DMS153 treated with DMSO at 0.1 percent for 48 hours (cell line): Measurements from ENCODE around the gene RBM20.
"Not testable (repeated sequence)": the region's sequence is repeated elsewhere in the genome, so short reads cannot be mapped to it uniquely, and the experiment has no call there.

ENCODE experiments used
- DNase-seq: peaks from one replicate; lab custom pipeline; 2025; ENCODE audit not compliant: unreplicated experiment; lab: John Stamatoyannopoulos, UW

The RBM20 gene

DNA sequence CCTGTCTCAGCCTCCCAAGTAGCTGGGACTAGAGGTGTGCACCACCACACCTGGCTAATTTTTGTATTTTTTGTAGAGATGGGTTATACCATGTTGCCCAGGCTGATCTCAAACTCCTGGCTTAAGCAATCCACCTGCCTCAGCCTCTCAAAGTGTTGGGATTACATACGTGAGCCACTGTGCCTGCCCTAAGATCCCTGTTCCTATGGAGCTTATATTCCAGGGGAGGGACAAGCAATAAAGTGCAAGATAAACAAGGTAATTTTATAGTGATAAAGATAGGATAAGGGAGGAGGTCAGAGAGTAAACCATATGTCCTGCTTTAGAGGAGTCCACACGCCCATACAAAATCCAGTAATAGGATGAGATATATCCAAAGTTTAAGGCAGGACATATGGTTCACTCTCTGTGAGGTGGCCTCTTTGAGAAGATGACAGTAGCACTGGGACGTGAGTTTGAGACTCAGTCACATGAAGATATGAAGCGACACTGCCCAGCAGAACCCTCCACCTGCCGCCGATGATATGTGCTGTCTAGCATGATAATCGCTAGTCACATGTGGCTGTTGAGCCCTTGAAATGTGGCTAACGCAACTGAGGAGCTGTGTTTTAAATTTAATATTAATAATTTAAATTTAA is 114.1 kb downstream of the RBM20 start:
- DNase-seq, result no peak

DNA sequence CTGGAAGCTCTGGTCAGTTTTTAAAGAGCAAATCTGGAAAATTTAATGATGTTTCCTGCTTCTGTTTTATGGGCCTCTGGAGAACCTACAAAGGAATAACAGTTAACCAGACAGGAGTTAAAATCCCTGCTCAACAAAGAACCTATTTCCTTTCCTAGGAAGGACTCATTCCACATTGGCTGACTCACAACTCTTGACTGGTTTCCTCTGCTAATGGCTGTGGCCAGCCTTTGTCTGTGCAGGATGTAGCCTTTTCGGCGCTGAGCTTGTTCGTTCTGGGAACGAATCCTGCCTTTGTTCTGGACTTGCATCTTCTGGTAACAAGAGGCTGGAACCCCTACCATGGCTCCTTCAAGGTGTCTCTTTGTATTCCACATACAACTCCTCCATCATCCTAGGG is 114.8 kb downstream of the RBM20 start:
- DNase-seq, result peak; percentile 63

DNA sequence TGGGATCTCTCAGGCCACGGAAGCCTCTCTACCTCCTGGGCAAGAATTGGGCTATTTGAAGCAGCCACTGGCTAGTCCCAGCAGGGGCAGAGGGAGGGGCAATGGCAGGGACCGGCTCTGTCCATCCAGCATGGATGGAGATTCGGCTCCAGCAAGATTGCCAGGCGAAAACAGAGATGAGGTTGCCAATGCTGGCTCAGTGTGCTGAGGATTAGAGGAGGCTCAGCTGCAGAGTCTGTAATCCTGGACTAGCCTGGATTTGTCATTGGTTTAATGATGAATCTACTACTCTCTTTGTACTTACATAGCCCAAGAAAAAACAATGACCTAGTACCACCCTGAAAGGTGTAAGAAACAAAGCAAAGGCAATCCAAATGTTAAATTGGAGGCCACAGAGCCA is 115.4 kb downstream of the RBM20 start:
- DNase-seq, result no peak

DNA sequence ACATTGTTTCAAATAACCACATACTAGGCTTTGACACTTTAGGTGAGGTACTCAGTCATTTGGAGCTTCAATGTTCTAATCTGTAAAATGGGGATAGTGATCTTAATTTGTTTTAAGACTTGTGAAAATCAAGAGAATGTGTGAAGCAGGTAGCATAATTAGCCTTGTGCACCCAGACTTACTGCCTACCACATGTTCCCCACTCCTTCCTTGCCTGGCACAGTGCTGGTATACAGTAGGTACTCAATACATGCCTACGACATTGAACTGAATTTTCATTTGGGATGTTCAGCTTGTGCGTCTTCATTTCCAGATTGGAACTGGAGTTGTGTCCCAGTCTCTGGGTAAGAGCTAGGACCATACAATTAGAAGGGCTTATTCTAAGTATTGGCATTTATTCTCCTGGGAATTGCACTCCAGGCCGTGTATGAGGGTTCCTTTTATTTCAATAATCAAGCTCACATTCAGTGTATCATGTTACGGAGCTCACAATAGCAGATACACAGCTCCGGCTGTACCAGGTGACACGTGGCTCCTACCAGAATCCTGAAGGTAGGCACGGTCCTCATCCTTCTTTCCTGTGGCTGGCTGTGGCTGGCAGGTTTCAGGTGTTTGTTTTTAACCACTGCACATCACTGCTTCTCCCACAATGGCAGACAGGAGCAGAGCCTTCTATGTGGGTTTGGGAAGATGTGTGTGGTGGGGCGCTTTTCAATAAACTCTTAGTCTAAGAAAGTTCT is 118.1 kb downstream of the RBM20 start:
- DNase-seq, result peak; percentile 91

DNA sequence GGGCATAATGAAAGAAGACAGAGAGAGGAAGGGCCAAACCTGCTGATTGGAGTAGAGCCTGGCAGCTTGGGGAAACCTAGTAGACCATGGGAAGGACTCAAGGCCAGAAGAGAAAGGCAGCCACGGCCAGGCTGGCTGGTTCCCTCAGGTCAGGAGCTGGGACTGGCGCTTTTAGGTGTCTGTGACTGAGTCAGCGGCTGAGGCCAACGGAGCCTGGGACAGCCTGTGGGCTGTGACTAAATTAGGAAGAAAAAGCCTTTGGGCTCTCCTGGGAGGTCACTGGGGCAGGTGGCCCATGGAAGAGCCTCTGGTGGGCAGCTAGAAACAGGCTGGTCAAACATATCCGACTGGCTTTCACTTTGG is 118.7 kb downstream of the RBM20 start:
- DNase-seq, result no peak

DNA sequence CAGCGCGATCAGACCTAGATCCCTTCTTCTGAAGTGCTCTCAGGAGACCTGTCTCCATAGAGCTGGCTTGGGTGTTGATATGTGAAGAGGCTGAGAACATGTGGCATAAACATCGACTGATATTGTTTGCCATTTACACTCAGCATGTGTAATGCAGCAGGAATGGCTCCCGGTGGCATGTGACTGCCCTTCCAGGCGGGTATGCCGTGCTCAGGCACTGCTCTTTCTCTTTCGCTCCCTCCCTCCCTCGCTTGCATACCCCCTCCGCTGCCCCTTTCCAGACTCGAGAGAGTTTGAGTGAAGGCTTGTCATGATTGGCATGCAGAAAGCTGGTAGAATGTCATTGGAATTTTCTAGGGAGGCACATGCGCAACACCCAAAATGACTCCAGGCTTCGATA is 120.2 kb downstream of the RBM20 start:
- peak; percentile 63 for DNase-seq

DNA sequence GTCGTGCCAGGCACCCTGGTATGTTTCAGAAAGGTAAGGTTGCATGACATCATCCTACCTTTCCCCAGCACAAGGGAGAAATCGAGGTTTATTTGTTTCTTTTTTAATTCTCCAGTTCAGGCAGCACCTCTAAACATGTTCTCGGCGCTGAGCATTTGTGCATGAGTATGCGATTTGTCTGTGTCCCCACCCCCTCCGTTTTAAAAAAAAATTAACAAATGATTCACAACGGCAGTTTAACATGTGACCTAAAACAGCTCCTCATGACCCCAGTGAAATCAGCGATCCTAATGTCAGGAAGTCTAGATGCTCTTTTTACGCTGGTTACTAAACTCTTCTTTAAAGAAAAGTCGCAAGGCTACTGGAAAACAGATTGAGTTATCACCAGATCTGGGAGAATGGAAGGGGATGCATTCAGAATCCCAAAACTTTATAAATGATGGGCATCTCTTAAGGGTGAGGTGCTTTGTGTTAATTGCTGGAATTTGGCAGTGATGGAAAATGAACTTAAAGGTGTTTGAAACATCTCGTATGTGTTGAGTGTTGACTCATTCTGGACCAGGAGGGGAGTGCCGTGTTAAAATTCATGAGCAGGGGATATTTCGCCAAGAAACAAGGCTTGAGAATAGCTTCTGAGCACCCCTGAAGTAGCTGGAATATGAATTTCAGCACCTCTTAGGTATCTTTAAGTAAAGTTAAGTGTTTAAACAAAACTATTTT is 120.8 kb downstream of the RBM20 start:
- DNase-seq, result no peak

DNA sequence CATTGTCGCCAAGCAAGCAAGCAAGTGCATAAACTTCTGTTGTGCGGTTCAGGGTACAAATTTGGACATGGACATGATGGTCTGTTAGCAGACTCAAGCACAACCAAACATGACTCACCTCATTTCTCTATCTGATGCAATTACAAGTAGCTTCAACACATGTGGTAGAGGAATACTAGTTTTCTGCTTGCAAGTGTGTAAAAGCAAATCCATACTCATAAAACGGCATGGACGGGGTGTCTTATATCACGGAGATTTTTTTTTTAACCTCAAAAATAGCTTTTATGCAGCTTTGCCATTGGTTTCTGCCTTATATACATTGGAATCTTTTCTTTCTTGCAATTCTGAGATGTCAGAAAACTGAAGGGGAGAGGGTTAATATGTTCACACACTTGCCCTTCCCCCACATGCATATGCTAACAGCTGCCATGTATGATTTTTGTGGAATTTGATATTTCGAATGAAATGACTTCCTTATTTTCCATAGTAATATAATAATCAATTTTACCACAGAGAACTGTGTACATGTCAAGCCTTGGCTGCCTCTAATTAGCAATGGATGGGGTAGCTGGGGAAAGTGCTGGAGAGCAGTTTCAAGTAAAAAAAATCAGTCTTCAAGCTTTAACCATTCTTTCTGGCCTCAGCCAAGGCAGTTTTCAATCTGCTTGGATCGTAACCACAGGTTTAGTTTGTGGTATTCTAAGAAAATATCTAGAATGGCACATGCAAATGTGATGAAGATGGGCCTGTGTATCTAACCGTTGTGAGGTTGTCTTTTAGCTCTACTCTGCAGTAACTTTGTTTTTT is 121.6 kb downstream of the RBM20 start:
- no peak for DNase-seq

DNA sequence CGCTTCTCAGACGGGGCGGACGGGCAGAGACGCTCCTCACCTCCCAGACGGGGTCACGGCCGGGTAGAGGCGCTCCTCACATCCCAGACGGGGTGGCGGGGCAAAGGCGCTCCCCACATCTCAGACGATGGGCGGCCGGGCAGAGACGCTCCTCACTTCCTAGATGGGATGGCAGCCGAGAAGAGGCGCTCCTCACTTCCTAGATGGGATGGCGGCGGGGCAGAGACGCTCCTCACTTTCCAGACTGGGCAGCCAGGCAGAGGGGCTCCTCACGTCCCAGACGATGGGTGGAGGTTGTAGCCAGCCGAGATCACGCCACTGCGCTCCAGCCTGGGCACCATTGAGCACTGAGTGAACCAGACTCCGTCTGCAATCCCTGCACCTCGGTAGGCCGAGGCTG is 123.5 kb downstream of the RBM20 start:
- DNase-seq, result not testable (repeated sequence)

DNA sequence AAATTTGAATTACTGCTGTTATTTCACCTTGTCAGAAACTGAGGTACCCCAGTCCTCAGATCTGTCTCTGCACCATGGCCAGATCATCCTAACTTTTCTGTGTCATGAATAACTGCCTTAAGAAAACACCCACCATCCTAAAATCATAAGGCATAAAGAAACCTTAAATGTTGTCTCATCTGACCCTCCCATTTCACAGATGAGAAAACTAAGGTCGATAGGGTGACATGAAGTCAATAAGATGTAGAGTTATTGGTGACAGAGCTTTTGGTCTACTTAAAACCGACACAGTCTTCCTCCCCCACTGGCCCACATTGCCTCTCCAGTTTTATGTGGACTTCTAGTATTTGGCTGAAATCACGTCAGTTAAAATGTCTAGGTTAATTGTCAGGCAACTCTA is 126.1 kb downstream of the RBM20 start:
- no peak for DNase-seq

DNA sequence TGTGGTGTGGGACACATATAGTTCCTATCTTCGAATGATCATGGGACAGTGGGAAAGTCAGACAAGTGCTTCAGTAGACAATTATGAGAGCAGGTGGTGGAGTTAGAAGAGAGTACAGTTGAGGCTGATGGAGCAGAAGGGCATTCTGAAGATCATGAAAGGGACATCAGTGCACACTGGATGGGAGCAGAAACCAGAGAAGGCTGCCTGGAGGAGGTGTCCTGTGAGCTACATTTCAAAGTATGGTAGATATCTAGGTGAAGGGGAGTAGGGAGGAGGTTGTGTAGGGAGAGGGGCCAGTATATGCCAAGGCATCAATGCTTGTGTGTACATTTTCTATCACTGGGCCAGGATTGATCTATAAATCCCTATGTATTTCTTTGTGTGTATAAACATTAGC is 127.3 kb downstream of the RBM20 start:
- no peak for DNase-seq

DNA sequence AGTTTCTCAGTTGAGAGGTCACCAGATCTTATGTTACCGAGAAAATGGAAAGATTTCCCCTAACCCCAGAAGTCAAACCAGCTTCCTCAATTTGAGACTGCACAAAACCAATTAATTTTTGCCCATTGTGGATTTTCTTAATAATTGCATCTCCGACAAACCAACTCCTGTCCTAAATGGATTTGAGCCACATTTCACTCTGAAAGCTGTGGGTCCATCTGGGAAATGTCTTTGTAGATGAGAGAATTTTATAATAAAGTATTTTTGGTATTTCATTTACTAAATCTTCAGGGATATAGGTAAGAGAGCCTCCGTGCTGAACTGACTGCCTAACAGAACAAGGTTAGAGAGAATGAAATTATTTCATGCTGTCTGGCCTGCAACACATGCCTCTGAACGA is 127.9 kb downstream of the RBM20 start:
- DNase-seq, result no peak

DNA sequence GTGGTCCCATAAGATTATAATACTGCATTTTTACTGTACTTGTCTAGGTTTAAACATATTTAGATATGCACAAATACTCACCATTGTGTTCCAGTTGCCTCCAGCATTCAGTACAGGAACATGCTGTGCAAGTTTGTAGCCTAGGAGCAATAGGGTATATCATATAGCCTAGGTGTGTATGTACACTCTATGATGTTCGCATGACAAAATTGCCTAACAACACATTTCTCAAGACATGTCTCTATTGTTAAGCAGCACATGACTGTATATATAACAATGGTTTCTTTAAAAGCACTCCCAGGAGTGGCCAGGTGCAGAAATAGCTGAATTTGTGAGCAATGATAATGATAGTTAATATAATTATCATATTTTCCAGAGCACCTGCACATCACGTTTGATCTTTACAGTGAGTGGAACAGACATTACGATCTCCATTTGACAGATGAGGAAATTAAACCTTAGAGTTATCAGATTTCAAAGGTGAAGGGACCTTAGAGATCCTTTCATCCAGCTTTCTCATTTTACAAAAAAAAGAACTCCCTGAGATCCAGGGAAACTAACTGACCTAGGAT is 128.4 kb downstream of the RBM20 start:
- DNase-seq, result no peak

DNA sequence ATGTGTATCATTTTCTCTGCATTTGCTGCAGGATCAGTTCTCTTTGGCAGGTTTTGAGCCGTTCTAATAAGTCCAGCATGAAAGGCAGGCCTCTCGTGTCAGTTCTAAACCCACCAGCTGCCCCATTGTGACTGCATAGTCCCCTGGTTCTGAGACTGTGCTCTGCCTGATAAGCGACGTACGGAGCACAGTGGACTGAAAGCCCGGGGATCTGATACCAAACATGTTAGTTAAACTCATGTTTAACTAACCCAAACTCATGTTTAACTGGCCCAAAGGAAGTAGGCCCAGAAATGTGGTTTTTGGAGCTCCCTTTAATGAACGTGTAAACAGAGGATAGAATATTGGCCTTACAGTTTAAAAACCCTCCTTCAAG is 129.5 kb downstream of the RBM20 start:
- DNase-seq, result no peak

DNA sequence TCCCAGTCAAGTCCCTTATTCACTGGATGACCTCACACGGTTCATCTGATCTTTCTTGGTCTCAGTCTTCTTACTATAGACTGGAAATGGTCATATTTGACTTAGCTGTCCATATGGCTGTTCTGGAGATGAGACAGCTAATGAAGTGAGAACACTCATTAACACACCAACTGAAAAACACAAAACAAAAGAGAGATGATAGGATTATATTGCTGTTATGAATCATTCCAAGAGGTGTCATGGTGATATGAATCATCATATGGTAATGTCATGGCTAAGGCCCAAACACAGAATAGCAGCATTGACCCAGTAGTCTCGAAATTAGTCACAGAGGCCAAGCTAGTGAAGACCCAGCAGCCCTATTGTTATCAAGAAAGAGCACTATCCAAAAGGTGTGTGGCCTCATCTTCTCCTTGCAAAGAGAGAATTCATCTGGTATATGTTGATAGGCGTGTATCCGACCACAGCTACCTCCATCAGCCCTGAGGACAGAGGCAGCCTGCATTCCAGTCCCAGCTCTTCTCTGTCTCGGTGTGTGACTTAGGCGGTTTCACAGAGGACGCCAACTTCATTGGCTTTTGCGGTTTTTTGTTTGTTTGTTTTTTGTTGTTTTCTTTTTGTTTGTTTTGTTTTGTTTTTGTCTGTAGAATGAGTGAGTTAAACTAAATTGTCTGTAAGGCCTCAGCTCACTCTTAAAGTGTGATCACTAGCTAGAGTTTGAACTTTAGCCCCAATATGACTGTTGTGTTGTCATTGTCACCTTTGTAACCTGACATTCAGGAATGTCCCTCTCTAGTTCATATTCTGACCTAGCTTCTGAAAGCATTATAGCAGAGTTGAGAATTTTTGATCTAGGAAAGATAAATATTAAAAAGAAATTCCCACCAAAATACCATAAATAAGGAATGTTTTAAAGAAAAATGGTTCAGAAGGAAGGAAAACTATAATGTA is 130.2 kb downstream of the RBM20 start:
- DNase-seq, result no peak

DNA sequence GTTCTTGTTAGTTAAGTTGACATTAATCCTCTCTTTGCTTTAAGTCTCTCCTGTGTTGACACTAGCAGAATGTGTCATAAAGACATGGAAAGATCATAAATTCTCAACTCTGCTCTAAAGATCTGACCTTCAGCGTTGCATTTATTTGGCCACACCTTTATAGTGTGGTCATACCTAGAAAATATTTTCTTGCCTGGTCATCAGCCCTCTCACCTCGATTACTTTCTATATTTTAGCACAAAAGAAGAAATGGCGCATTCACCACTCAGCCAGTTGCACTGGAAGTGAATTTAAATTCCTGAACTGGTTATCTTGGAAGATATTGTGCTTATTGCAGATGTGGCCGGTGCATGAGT is 130.9 kb downstream of the RBM20 start:
- no peak for DNase-seq

DNA sequence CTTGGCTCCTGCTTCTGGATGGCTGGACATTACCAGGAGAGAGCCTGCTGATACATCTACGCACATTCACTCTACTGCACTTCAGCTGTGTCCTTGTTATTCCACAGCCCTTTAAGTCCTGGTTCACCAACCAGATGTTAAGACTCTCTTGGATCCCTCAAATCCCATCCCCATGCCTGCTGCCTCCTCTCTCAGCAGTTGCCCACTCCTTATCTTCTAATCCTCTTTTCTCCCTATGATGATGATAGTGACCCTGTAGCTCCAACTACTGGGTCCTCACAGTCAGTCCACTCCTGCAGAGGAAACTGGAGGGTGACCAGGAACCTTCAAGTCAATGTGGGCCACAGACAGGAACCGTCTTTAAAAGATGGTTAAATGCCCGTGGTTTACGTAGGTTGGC is 131.3 kb downstream of the RBM20 start:
- no peak for DNase-seq

DNA sequence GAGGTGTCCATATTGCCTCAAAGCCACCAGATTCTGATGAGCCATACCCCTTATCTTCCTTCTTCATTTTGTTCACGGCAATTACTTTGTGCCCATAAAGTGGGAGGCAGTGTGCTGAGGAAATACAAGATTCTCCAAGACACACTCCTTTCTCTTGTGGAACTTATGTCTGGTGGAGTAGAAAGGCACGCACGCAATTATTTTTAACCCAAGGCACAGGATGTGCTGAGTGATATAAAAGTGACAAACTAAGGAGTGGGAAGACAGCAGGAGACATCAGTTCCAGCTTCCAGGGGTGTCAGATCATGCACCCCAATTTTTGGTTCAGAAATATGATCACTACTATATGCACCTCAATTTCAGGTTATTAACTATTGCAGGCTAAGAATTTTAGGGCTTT is 132.9 kb downstream of the RBM20 start:
- DNase-seq, result no peak

DNA sequence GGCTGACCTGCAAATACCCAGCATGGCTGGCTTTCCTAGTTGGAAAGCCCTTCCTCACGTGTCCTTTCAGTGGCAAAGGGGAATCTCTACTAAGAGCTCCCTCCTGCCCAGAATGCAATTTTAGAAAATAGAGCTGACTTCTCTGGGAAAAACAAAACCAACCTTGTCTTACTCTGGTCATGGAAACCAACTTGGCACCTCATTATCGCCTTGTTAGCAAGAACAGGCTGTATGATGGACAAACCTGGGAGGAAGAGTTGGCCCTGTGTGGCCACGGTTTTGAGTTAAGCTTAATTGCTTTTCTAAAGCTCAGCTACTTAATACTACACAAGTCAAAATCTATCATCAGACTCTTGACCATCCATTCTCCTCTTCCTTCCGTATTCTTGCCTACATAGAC is 133.5 kb downstream of the RBM20 start:
- DNase-seq, result no peak

DNA sequence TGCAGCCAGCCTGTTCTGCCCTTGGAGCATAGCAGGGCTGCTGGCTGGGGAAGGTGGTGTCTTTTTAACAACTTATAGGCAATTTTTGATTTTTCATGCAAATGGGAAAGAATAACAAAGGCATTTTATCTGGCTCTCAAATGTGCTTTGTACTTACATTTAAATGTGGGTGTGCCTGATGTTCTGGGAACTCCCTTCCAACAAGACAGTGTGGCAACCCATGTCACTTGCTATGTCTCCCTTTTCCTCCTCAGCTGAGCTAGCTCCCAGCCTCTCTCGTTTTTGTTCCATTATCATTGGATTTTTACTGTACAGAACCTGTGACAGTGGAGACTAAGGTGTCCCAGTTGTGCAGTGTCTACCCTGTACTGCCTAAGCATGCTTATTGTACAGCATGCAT is 134.1 kb downstream of the RBM20 start:
- DNase-seq, result no peak
